NCI-H345 (cell line): ENCODE results near the gene UBL4A.

Experiments used
- DNase-seq: peaks from one replicate; lab custom pipeline; 2025; lab: John Stamatoyannopoulos, UW

Gene UBL4A

GRCh38 chrX:154482786-154483185, 3.6 kb downstream of the UBL4A start:
- DNase-seq = no peak

- DNase-seq = no peak
Measured at GRCh38 chrX:154481911-154482601, 4.4 kb downstream of the UBL4A start.

GRCh38 chrX:154481195-154481594, 5.2 kb downstream of the UBL4A start:
- DNase-seq = no peak

GRCh38 chrX:154478728-154479622, 7.4 kb downstream of the UBL4A start, which contains the start of gene LAGE3:
Gene LAGE3 (minus strand): TSS chrX:154479281. CDS start chrX:154478915, 366 bp downstream.
- DNase-seq = peak; percentile 90

- DNase-seq = no peak
Measured at GRCh38 chrX:154477891-154478477, 8.4 kb downstream of the UBL4A start.

GRCh38 chrX:154476821-154477220, 9.6 kb downstream of the UBL4A start:
- DNase-seq = no peak

- DNase-seq = no peak
Measured at GRCh38 chrX:154473683-154474082, 12.7 kb downstream of the UBL4A start.

GRCh38 chrX:154472685-154473632, 13.5 kb downstream of the UBL4A start:
- no peak for DNase-seq

GRCh38 chrX:154471839-154472684, 14.4 kb downstream of the UBL4A start:
- no peak for DNase-seq

- no peak for DNase-seq
Measured at GRCh38 chrX:154470914-154471568, 15.4 kb downstream of the UBL4A start.

GRCh38 chrX:154470434-154470833, 16.0 kb downstream of the UBL4A start:
- no peak for DNase-seq

- DNase-seq = no peak
Measured at GRCh38 chrX:154469880-154470279, 16.5 kb downstream of the UBL4A start.

GRCh38 chrX:154469114-154469513, 17.3 kb downstream of the UBL4A start:
- DNase-seq = no peak

GRCh38 chrX:154468217-154468616, 18.2 kb downstream of the UBL4A start:
- no peak for DNase-seq

- no peak for DNase-seq
Measured at GRCh38 chrX:154467556-154467955, 18.9 kb downstream of the UBL4A start.

GRCh38 chrX:154466907-154467306, 19.5 kb downstream of the UBL4A start:
- no peak for DNase-seq

GRCh38 chrX:154466036-154466435, 20.4 kb downstream of the UBL4A start:
- DNase-seq = no peak

GRCh38 chrX:154465601-154466000, 20.8 kb downstream of the UBL4A start:
- DNase-seq = no peak

GRCh38 chrX:154464806-154465365, 21.5 kb downstream of the UBL4A start:
- no peak for DNase-seq
